ENCODE measurements around the gene THADA. TPM values are rescaled to one million over a fixed set of nuclear protein-coding genes. Genes with fewer than 3 reads are reported as not detected.

The THADA gene
- total and polyA plus RNA-seq, 2 donors (not counting 3 experiments of a cell fraction or from before 2014, with no cell fraction given): 22.6 to 25.3 TPM

DNA sequence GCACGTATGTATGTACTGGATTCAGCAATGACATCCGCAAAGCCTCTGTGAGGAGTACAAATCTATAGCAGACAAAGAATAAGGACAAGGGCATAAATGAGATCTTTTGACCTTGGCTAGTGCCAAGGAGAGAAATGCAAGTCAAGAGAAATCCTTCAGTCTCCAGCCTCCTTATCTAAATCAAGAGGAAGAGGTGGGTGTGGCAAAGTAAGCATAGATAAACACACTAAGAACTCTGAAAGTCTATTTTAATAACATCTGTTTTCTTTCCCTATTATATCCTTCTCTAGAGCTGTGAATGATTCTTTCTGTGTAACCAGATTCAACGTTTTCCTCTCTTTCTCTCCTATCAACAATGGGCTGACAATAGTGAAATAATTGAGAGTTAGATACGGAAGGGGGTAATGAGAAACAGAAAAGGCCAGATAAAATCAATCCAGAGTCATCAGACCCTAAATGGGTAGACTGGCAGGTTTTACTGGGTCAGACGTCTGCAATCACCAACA, 250.9 kb downstream of the THADA start:
- peak overlapping the region; percentile 35 for H3K27ac ChIP-seq (ENCODE audit: insufficient read depth, low read depth, low read length)
- H3K79me2 ChIP-seq (ENCODE audit: control insufficient read depth, insufficient read depth, low read length): no peaks in the 10 kb centered on the region
- H3K9me1 ChIP-seq (replicated peaks; ENCODE audit: control insufficient read depth, extremely low read depth, insufficient read depth, low read length): no peaks in the 10 kb centered on the region
- H3K9me3 ChIP-seq (replicated peaks; ENCODE audit: control insufficient read depth, insufficient read depth, low read length): no peaks in the 10 kb centered on the region
- TF ChIP-seq JUN (IDR thresholded peaks at IDR 0.05; ENCODE audit: borderline replicate concordance, insufficient read depth, insufficient read length, low read depth) (no peak), POLR2AphosphoS5 (IDR thresholded peaks at IDR 0.05; ENCODE audit: insufficient read depth, low read depth, low read length) (no peak), GATA2 (IDR thresholded peaks at IDR 0.05; ENCODE audit: insufficient read depth, insufficient read length, low read depth, low read length) (peak; percentile 64)
- H3K27me3 ChIP-seq (ENCODE audit: control insufficient read depth in 2 of 2, insufficient read depth in 2 of 2, low read length in 2 of 2): no peaks in the 10 kb centered on the region
- intact Hi-C loops (cut with micrococcal nuclease) (no loop called here), dilution Hi-C loops (cut with MboI; ENCODE audit: extremely low pct_ligation_motif_present, low sequenced_read_pairs) (no loop called here)
- peak; percentile 48 for FAIRE-seq
- H3K4me3 ChIP-seq (replicated peaks in 1 of 3; ENCODE audit: insufficient read depth in 1 of 3, low read depth in 1 of 3, low read length in 3 of 3): no peak overlapping the region
- no TSS peak for BruUV-seq (replicated peaks)
- no peaks in the 10 kb centered on the region for H3K36me3 ChIP-seq (ENCODE audit: control insufficient read depth in 2 of 2, extremely low read depth in 1 of 2, insufficient read depth in 2 of 2, low read length in 2 of 2)
- peak; percentile 58 for DNase-seq (ENCODE audit: low read depth, low spot score)
- no peaks in the 10 kb centered on the region for H4K20me1 ChIP-seq (replicated peaks; ENCODE audit: control insufficient read depth, extremely low read depth, insufficient read depth, low read length)
- no peak overlapping the region for H3K9ac ChIP-seq (replicated peaks; ENCODE audit: extremely low read depth, insufficient read depth, low read length)
- peaks cover 44% of the 10 kb centered on the region for H3K4me1 ChIP-seq (ENCODE audit: control insufficient read depth, extremely low read depth, insufficient read depth, low read length)
- ChIA-PET CTCF (no interaction called here), POLR2A (no interaction called here)
- H3K4me2 ChIP-seq (ENCODE audit: insufficient read depth, low read length): peak overlapping the region; percentile 74
- no peak overlapping the region for H2AFZ ChIP-seq (ENCODE audit: low read depth, low read length)

- ChIA-PET POLR2A (no interaction called here), CTCF (interaction anchor here (0.7 to 0.8 kb wide), 2 partner anchors 14 to 101 kb away, joined by 3 read pairs; no protein-coding TSS in a partner anchor)
- no peak overlapping the region for H3K9ac ChIP-seq (replicated peaks; ENCODE audit: extremely low read depth, insufficient read depth, low read length)
- H3K9me1 ChIP-seq (replicated peaks; ENCODE audit: control insufficient read depth, extremely low read depth, insufficient read depth, low read length): no peaks in the 10 kb centered on the region
- intact Hi-C loops (cut with micrococcal nuclease): no loop called here
- H3K27ac ChIP-seq (ENCODE audit: insufficient read depth, low read depth, low read length): no peak overlapping the region
- H3K27me3 ChIP-seq (ENCODE audit: control insufficient read depth in 2 of 2, insufficient read depth in 2 of 2, low read length in 2 of 2): no peaks in the 10 kb centered on the region
- no peaks in the 10 kb centered on the region for H4K20me1 ChIP-seq (replicated peaks; ENCODE audit: control insufficient read depth, extremely low read depth, insufficient read depth, low read length)
- H3K36me3 ChIP-seq (ENCODE audit: control insufficient read depth in 2 of 2, extremely low read depth in 1 of 2, insufficient read depth in 2 of 2, low read length in 2 of 2): no peaks in the 10 kb centered on the region
- no peak overlapping the region for H3K4me2 ChIP-seq (ENCODE audit: insufficient read depth, low read length)
- peaks cover 48% of the 10 kb centered on the region for H3K4me1 ChIP-seq (ENCODE audit: control insufficient read depth, extremely low read depth, insufficient read depth, low read length)
- H3K79me2 ChIP-seq (ENCODE audit: control insufficient read depth, insufficient read depth, low read length): no peaks in the 10 kb centered on the region
- dilution Hi-C loops (cut with MboI; ENCODE audit: extremely low pct_ligation_motif_present, low sequenced_read_pairs): no loop called here
- peak; percentile 68 for DNase-seq (ENCODE audit: low read depth, low spot score)
- no TSS peak for BruUV-seq (replicated peaks)
- TF ChIP-seq GATA2 (IDR thresholded peaks at IDR 0.05; ENCODE audit: insufficient read depth, insufficient read length, low read depth, low read length) (no peak), POLR2AphosphoS5 (IDR thresholded peaks at IDR 0.05; ENCODE audit: insufficient read depth, low read depth, low read length) (no peak), FOS (IDR thresholded peaks at IDR 0.05; ENCODE audit: borderline replicate concordance, insufficient read depth, low read length) (no peak), JUN (IDR thresholded peaks at IDR 0.05; ENCODE audit: borderline replicate concordance, insufficient read depth, insufficient read length, low read depth) (no peak), EZH2 (IDR thresholded peaks at IDR 0.05; ENCODE audit: borderline replicate concordance, low read depth, low read length, severe bottlenecking) (no peak)
- TF ChIP-seq, protein P1, sequence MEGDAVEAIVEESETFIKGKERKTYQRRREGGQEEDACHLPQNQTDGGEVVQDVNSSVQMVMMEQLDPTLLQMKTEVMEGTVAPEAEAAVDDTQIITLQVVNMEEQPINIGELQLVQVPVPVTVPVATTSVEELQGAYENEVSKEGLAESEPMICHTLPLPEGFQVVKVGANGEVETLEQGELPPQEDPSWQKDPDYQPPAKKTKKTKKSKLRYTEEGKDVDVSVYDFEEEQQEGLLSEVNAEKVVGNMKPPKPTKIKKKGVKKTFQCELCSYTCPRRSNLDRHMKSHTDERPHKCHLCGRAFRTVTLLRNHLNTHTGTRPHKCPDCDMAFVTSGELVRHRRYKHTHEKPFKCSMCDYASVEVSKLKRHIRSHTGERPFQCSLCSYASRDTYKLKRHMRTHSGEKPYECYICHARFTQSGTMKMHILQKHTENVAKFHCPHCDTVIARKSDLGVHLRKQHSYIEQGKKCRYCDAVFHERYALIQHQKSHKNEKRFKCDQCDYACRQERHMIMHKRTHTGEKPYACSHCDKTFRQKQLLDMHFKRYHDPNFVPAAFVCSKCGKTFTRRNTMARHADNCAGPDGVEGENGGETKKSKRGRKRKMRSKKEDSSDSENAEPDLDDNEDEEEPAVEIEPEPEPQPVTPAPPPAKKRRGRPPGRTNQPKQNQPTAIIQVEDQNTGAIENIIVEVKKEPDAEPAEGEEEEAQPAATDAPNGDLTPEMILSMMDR (IDR thresholded peaks at IDR 0.05; ENCODE audit: extremely low read depth in 1 of 2, insufficient read depth in 1 of 2, low read depth in 1 of 2, low read length in 2 of 2): no peak
- TF ChIP-seq, protein P2, sequence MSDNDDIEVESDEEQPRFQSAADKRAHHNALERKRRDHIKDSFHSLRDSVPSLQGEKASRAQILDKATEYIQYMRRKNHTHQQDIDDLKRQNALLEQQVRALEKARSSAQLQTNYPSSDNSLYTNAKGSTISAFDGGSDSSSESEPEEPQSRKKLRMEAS (IDR thresholded peaks at IDR 0.05; ENCODE audit: insufficient read depth, insufficient read length): no peak
- no peak for FAIRE-seq
- H2AFZ ChIP-seq (ENCODE audit: low read depth, low read length): no peak overlapping the region
- no peak overlapping the region for H3K4me3 ChIP-seq (replicated peaks in 1 of 3; ENCODE audit: insufficient read depth in 1 of 3, low read depth in 1 of 3, low read length in 3 of 3)
- H3K9me3 ChIP-seq (replicated peaks; ENCODE audit: control insufficient read depth, insufficient read depth, low read length): no peaks in the 10 kb centered on the region
These were observed 252.1 kb downstream of the THADA start for GRCh38 chr2:43343573-43344304.

All from endothelial cell of umbilical vein (primary cell).